Adrenal gland (tissue), 5 donors: ENCODE measurements around the gene SNPH.

ENCODE experiments used
- CTCF ChIP-seq, 6 experiments: fragments of 450-650 bp in 4 of 6; fragments of 200-600 bp in 2 of 6; sonication (generic) in 1 of 6; IDR thresholded peaks; 1 replicate in 5 of 6; 2 replicates in 1 of 6; pipeline versions ENCODE4 v1.5.1 to v1.8.0; 2016 to 2021; ENCODE audit warnings: antibody characterized with exemption in 6 of 6, mild to moderate bottlenecking in 2 of 6, moderate library complexity in 1 of 6
- POLR2A ChIP-seq, 2 donors: fragments of 450-650 bp; IDR thresholded peaks; one replicate each; pipeline ENCODE4 v1.6.1; 2017; ENCODE audit warnings: antibody characterized with exemption in 2 of 2, mild to moderate bottlenecking in 2 of 2, moderate library complexity in 1 of 2
- donor health status: DM: no; HTN: no; CAD: no.

GRCh38 chr20:1294497-1294896 lies 28.4 kb downstream of the SNPH start:
- no peak for TF ChIP-seq CTCF (IDR thresholded peaks at IDR 0.05)
- TF ChIP-seq POLR2A (IDR thresholded peaks at IDR 0.05), result no peak
